GM19438 (cell line): Measurements from ENCODE around the gene TNIP1.

Experiments
- ATAC-seq: cut with Tn5 transposase; IDR thresholded peaks from one replicate; pipeline ENCODE4 v1.9.1; 2021; ENCODE audit warnings: low read depth; ENCODE audit not compliant: unreplicated experiment

Gene TNIP1

GRCh38 chr5:151080613-151081430, at the start of gene TNIP1:
Gene TNIP1, minus strand, starts transcription at chr5:151081034. Its CDS starts 15,939 bp downstream, at chr5:151065095.
- peak; percentile 59 for ATAC-seq

DNA sequence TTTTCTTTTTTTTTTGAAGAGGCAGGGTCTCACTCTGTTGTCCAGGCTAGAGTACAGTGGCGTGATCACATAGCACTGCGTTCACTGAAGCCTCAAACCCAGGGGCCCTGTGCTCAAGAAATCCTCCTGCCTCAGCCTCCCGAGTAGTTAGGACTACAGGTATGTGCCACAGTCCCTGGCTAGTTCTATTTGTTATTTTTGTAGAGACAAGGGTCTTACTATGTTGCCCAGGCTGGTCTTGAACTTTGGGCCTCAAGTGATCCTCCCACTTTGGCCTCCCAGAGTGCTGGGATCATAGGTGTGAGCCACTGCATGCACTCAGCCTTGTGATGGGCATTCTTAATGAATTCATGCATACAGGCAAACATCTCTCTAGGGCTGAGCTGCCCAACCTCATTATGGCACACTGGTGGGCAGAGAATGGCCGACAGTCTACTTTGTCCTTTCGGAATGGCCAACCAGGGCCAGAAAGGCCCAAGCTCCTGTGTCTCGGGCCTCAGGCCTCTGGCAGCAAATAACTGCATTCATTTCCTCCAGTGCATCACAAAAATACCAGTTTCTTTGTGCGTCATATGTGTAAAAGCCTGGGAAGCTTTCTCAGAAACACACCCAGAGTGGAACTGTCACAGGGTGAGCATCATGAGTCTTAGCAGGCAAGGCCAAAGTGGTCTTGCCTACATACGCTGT, 49.5 kb upstream of the TNIP1 start:
- no peak for ATAC-seq

DNA sequence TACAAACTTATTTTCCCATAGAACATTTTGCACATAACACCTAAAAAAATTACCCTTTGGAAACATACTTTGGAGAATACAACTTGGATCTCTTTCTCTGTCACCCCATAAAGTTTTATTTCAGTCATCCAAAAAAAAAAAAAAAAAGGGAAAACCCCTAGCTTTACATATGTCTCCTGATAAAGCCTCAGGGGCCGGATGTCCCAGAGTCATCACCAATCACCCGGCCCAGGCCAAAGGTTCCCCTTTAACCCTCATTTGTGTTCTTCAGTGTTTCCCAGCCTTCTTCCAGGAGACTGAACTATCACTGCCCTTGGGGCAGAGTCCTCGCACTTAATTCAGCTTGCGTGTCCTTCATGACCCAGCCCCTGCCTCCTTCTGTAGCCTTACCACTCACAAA, 48.0 kb upstream of the TNIP1 start:
- ATAC-seq = no peak

GRCh38 chr5:151127926-151128325, 47.1 kb upstream of the TNIP1 start:
- no peak for ATAC-seq

GRCh38 chr5:151126199-151126645, 45.4 kb upstream of the TNIP1 start:
- ATAC-seq = peak; percentile 32

DNA sequence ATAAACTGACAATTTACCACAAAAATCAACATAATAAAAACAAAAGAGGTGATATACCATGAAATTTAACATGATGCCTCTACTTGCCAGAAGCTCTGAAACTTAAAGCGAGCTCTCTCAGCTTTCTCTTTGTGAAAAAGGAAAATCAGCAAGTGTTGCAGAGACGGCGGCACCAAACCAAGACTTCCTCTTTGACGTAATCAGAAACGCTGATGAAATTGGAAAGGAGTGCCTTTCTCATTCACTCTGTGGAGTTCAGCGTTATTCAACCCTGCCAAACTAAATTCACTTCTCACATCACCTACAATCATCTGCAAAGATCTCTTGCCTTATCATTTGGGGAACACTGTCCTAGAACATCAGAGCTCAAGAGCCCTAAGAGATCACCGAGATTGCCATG, 44.6 kb upstream of the TNIP1 start:
- no peak for ATAC-seq

- peak; percentile 84 for ATAC-seq
Measured at GRCh38 chr5:151123897-151124751, 43.3 kb upstream of the TNIP1 start.

DNA sequence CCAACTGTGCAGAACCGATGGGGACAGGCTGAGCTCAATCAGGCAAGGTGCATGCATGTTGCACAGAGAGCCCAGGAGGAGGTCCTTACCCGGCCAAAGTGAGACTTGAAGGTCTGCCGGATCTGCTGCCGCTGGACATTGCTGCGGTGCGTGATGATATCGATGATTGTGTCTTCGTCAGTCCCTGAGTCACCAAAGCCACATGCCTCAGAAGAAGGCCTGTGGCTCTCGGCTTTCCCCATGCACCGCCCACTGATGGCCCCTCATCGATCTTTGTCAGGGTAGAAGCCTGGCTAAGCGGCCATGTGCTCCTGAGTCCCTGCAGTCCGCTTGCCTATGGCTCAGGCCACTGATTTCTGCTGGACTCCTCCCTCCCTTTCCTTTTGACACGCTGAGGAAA, 42.0 kb upstream of the TNIP1 start:
- ATAC-seq = no peak

GRCh38 chr5:151121665-151122064, 40.8 kb upstream of the TNIP1 start:
- ATAC-seq = no peak

- ATAC-seq = no peak
Measured at GRCh38 chr5:151121095-151121494, 40.3 kb upstream of the TNIP1 start.

DNA sequence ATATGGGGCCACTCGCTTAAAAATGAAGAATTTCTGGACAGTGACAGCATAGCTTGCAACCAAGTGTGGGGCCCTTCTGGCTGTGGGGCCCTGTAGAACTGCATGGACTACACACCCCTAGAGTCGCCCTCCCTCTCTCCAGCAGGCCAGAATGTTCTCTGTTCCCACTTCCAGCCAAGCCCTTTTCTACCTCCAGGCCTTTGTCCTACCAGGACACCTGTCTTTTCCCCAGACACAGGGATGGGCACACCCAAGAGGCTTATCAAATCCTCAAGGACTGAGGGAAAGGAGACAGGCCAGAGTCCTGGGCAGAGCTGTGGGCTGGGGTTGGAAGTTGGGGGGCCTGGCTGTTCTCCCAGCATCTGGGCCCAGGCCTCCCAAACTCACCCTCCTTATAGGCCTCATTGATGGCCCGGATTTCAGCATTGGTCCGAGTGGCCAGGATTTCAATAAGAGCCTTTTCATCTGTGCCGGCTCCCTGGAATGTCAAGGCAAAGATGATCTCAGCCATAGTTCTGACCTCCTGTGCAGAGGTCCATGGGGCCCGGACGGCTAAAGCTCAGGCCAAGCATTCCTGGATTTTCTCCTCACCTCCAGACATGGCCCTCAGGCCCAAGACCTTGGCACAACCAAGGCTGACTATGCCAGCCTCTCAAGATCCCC, 38.2 kb upstream of the TNIP1 start:
- no peak for ATAC-seq

GRCh38 chr5:151115272-151115905, 34.6 kb upstream of the TNIP1 start:
- no peak for ATAC-seq

DNA sequence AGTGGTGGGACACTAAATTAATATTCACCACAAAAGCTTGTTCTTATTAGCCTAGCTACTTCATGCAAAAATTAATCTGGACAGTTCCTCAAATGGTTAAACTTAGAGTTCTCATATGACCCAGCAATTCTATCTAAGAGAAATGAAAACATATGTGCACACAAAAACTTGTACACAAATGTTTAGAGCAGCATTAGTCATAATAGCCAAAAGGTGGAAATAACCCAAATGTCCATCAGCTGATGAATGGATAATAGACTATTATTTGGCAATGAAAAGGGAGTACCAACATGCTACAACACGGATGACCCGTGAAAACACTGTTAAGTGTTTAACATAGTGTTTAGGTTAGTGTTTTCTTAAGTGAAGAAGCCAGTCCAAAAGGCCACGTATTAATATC, 32.8 kb upstream of the TNIP1 start:
- no peak for ATAC-seq

GRCh38 chr5:151110992-151111391, 30.2 kb upstream of the TNIP1 start:
- ATAC-seq = no peak

- ATAC-seq = no peak
Measured at GRCh38 chr5:151110122-151110681, 29.4 kb upstream of the TNIP1 start.

DNA sequence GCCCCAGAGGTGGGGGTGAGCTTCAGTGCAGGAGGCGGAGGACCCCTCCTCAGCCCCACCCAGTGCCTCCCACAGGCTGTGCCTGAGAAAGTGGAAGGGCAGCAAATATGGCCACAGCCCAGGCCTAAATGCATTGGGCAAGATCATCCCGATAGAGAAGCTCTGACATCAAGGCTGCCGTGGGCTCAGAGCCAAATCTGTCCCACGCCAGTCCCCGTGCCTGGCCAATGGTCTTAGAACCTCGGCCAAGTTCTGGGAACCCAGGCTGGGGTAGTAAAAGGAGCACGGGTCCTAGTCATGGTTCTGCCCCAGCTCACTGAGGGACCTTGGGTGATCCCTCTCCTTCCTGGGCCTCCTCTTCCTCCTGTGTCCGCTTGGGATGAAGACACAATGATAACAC, 27.7 kb upstream of the TNIP1 start:
- no peak for ATAC-seq

GRCh38 chr5:151107738-151108520, 27.1 kb upstream of the TNIP1 start:
- ATAC-seq = no peak

DNA sequence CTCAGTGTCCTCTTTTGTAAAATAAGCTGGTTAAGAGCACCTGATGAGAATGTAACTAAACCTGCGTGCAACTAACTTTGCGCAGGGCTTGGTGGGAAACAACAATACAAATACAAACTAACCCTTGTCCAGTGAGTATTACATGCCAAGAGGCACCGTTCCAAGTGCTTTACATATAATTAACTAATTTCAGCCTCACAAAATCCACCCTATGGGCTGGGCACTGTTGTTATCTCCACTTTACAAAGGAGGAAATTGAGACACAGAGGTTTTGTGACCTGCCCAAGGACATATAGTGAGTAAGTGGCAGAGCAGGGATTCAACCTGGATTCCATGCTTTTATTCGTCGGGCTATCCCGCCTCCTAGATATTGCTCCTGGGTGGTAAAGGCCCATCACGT, 26.2 kb upstream of the TNIP1 start:
- no peak for ATAC-seq

DNA sequence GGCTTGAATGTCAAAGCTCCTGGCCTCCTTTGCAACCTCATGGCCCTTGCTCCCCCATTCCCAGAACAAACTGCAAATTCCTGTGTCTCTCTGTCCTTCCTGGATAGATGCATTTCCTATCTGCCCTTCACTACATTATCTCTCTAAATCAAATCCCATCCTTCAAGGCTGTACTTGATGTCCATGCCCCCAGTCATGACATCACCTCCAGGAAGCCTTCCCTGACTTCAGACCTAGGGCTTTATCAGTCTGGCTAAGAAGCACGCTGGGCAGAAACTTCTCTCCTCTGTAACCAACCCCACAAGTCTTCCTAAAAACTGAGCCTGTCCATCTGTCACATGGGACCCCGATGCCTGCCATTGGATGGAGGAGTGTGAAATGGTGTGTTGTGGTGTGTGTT, 25.7 kb upstream of the TNIP1 start:
- no peak for ATAC-seq
